Parathyroid adenoma (tissue), 2 donors: ENCODE data around the gene UACA.
A peak's percentile ranks its signal among the peaks of the same experiment; 100 is the strongest.
"Not testable (repeated sequence)": the region's sequence is repeated elsewhere in the genome, so short reads cannot be mapped to it uniquely, and the experiment has no call there.

Experiments used
- H2AFZ ChIP-seq: fragments of 300-600 bp; sonication (generic); one replicate; pipeline ENCODE4 v1.7.0; 2017; ENCODE audit warnings: antibody characterized with exemption, mild to moderate bottlenecking
- H3K27ac ChIP-seq: fragments of 300-600 bp; sonication (generic); one replicate; pipeline ENCODE4 v1.7.0; 2017
- H3K27me3 ChIP-seq: fragments of 300-600 bp; sonication (generic); one replicate; pipeline ENCODE4 v1.7.0; 2017; ENCODE audit warnings: low read length; ENCODE audit not compliant: control insufficient read depth, insufficient read depth
- H3K36me3 ChIP-seq: fragments of 300-600 bp; sonication (generic); one replicate; pipeline ENCODE4 v1.7.0; 2017; ENCODE audit warnings: low read length; ENCODE audit not compliant: control insufficient read depth, insufficient read depth
- H3K4me1 ChIP-seq: fragments of 300-600 bp; sonication (generic); one replicate; pipeline ENCODE4 v1.7.0; 2017; ENCODE audit warnings: control low read depth
- H3K4me2 ChIP-seq: fragments of 300-600 bp; sonication (generic); one replicate; pipeline ENCODE4 v1.7.0; 2017; ENCODE audit warnings: low read length
- H3K4me3 ChIP-seq: fragments of 300-600 bp; sonication (generic); one replicate; pipeline ENCODE4 v1.7.0; 2017; ENCODE audit warnings: low read depth, low read length
- H3K79me2 ChIP-seq: fragments of 300-600 bp; sonication (generic); one replicate; pipeline ENCODE4 v1.7.0; 2017; ENCODE audit warnings: control low read depth
- H3K9ac ChIP-seq: fragments of 300-600 bp; sonication (generic); one replicate; pipeline ENCODE4 v1.7.0; 2017; ENCODE audit warnings: mild to moderate bottlenecking
- H3K9me3 ChIP-seq: fragments of 300-600 bp; sonication (generic); one replicate; pipeline ENCODE4 v1.7.0; 2017; ENCODE audit warnings: low read length; ENCODE audit not compliant: control insufficient read depth
- TF ChIP-seq, protein P1 (sequence below): fragments of 300-600 bp; sonication (generic); IDR thresholded peaks from one replicate; pipeline ENCODE4 v1.7.0; 2017; ENCODE audit warnings: antibody characterized with exemption, mild to moderate bottlenecking
- donor health status: primary hyperparathyroidism.

UACA gene

DNA sequence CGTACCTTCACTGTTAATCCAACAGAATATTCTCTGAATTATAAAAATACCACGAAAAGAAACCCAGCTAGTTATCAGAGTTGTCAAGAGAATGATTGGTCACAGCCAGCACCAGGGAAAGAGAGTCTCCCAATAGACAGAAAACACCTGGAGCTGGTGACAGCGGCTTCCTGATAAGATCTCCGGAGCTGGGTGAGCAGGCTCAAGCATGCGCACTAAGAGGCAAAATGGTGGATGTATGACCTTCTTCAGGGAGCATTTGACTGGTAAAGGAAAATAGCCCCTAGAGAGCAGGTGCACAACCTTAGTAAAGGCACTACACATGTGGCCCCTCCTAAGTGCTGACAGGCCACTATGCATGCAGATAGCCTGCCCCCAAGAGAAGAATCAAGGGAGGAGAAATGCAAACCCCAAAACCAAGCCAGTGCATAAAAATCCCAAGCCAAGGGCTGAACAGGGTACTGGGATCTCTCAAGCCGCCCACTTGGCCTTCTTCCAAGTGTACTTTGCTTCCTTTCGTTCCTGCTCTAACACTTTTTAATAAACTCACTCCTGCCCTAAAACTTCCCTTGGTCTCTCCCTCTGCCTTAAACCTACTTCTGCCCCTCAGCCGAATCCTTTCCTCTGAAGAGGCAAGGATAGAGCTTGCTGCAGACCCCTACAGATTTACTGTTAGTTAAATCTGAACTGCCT lies 93.2 kb downstream of the UACA start:
- H3K4me3 ChIP-seq, result no peak overlapping the region
- no peak overlapping the region for H3K9ac ChIP-seq
- no peaks in the 10 kb centered on the region for H3K27me3 ChIP-seq
- no peaks in the 10 kb centered on the region for H3K79me2 ChIP-seq
- no peak overlapping the region for H3K4me2 ChIP-seq
- TF ChIP-seq, protein P1, sequence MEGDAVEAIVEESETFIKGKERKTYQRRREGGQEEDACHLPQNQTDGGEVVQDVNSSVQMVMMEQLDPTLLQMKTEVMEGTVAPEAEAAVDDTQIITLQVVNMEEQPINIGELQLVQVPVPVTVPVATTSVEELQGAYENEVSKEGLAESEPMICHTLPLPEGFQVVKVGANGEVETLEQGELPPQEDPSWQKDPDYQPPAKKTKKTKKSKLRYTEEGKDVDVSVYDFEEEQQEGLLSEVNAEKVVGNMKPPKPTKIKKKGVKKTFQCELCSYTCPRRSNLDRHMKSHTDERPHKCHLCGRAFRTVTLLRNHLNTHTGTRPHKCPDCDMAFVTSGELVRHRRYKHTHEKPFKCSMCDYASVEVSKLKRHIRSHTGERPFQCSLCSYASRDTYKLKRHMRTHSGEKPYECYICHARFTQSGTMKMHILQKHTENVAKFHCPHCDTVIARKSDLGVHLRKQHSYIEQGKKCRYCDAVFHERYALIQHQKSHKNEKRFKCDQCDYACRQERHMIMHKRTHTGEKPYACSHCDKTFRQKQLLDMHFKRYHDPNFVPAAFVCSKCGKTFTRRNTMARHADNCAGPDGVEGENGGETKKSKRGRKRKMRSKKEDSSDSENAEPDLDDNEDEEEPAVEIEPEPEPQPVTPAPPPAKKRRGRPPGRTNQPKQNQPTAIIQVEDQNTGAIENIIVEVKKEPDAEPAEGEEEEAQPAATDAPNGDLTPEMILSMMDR, result no peak
- no peak overlapping the region for H3K27ac ChIP-seq
- no peaks in the 10 kb centered on the region for H3K36me3 ChIP-seq
- no peaks in the 10 kb centered on the region for H3K4me1 ChIP-seq
- H3K9me3 ChIP-seq, result no peaks in the 10 kb centered on the region
- H2AFZ ChIP-seq, result peak overlapping the region; percentile 78

DNA sequence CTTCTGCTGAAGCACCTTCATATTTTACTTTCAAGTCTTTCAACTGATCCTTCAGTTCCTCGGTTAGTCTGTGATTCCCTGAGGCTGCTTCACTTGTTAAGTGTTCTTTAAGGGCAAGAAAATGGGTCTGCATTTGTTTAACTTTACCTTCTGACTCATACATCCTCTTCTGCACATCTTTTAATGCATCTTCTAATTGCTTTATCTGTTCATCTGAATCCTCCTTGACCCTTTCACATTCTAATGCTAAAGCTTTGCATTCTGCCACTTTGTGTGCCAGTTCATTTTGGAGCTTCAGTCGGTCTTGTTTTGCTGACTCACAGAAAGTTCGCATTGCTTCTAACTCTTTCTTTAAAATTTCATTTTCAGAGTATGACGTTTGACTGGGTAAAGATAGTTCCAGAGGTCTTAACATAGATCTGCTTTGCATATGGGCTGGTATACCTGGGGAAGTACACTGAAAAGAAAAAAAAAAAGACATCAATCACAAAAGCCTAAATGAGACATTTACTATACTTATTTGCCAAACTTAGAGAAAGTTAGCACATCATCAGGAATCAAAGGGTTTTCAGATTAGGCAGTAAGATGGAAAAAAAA lies 94.3 kb downstream of the UACA start:
- no peaks in the 10 kb centered on the region for H3K79me2 ChIP-seq
- H2AFZ ChIP-seq, result no peak overlapping the region
- H3K4me3 ChIP-seq, result no peak overlapping the region
- H3K27ac ChIP-seq, result no peak overlapping the region
- H3K9me3 ChIP-seq, result no peaks in the 10 kb centered on the region
- H3K4me1 ChIP-seq, result no peaks in the 10 kb centered on the region
- H3K27me3 ChIP-seq, result no peaks in the 10 kb centered on the region
- no peaks in the 10 kb centered on the region for H3K36me3 ChIP-seq
- TF ChIP-seq, protein P1, result no peak
- H3K9ac ChIP-seq, result no peak overlapping the region
- H3K4me2 ChIP-seq, result no peak overlapping the region

DNA sequence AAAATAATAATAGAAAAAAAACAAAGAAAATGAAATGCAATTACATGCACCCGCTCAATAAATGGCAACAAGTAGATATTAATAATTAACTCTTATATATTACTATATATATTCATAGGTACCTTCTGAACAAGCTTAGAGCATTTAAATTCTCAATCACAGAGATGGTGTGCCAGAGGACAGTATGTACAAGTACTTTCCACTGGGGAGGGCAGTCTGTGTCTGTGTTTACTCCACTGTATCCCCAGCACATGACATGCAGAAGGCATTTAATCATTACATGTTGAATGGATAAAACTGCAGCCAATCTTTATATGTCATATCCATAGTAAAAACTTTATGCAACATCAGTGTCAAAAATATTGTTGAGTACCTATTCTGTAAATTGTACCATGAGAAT lies 97.8 kb downstream of the UACA start:
- TF ChIP-seq, protein P1, result no peak
- H3K79me2 ChIP-seq, result no peaks in the 10 kb centered on the region
- H3K4me2 ChIP-seq, result no peak overlapping the region
- no peak overlapping the region for H2AFZ ChIP-seq
- H3K27me3 ChIP-seq, result no peaks in the 10 kb centered on the region
- no peak overlapping the region for H3K27ac ChIP-seq
- H3K9me3 ChIP-seq, result no peaks in the 10 kb centered on the region
- no peak overlapping the region for H3K9ac ChIP-seq
- H3K36me3 ChIP-seq, result no peaks in the 10 kb centered on the region
- H3K4me3 ChIP-seq, result no peak overlapping the region
- H3K4me1 ChIP-seq, result no peaks in the 10 kb centered on the region

DNA sequence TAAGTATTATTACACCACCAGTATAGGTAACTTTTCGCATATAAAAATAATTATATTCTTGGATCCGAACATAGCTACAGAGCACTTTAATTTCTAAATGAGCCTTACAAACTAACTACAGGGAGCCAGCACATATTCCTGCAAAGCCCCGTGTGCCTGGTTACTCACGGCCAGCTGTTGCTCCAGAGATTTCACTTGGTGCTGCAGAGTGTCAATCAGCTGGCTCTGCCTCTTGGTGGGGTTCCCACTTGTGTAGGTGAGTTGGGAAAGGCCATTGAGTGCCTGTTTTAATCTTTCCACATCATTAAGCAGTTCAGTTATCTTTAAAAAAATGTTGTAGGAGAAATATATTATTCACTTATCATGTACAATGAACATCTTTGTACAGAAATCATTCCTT lies 98.9 kb downstream of the UACA start:
- no peaks in the 10 kb centered on the region for H3K4me1 ChIP-seq
- TF ChIP-seq, protein P1, result no peak
- no peaks in the 10 kb centered on the region for H3K27me3 ChIP-seq
- H3K27ac ChIP-seq, result no peak overlapping the region
- H3K79me2 ChIP-seq, result no peaks in the 10 kb centered on the region
- H3K4me2 ChIP-seq, result no peak overlapping the region
- H3K4me3 ChIP-seq, result no peak overlapping the region
- H3K36me3 ChIP-seq, result no peaks in the 10 kb centered on the region
- no peak overlapping the region for H2AFZ ChIP-seq
- no peaks in the 10 kb centered on the region for H3K9me3 ChIP-seq
- no peak overlapping the region for H3K9ac ChIP-seq

DNA sequence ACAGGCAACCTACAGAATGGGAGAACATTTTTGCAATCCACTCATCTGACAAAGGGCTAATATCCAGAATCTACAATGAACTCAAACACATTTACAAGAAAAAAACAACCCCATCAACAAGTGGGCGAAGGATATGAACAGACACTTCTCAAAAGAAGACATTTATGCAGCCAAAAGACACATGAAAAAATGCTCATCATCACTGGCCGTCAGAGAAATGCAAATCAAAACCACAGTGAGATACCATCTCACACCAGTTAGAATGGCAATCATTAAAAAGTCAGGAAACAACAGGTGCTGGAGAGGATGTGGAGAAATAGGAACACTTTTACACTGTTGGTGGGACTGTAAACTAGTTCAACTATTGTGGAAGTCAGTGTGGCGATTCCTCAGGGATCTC lies 100.3 kb downstream of the UACA start:
- H3K4me1 ChIP-seq, H3K27me3 ChIP-seq, H3K36me3 ChIP-seq, H2AFZ ChIP-seq, H3K79me2 ChIP-seq, H3K4me3 ChIP-seq, H3K4me2 ChIP-seq, H3K9me3 ChIP-seq, H3K27ac ChIP-seq, H3K9ac ChIP-seq: not testable (repeated sequence)
